Karpas-422 (cell line): ENCODE results near the gene FLYWCH2. TPM values are rescaled to one million over a fixed set of nuclear protein-coding genes. Genes with fewer than 3 reads are reported as not detected.
"Not testable (repeated sequence)": the region's sequence is repeated elsewhere in the genome, so short reads cannot be mapped to it uniquely, and the experiment has no call there.

ENCODE experiments used
- DNase-seq: peaks from one replicate; pipeline ENCODE4 v3.0.0-alpha.2; 2015
- H2AFZ ChIP-seq: fragments of 200-600 bp; sonication (generic); 2 replicates; pipeline ENCODE4 v1.6.1; 2014; ENCODE audit warnings: antibody characterized with exemption, low read length, mixed read lengths
- H3K27ac ChIP-seq: fragments of 200-600 bp; sonication (generic); 2 replicates; pipeline ENCODE4 v1.5.1; 2014; ENCODE audit warnings: mild to moderate bottlenecking, low read length, moderate library complexity
- H3K27me3 ChIP-seq: fragments of 200-600 bp; sonication (generic); 2 replicates; pipeline ENCODE4 v1.6.1; 2014; ENCODE audit warnings: low read length, mixed read lengths
- H3K36me3 ChIP-seq: fragments of 200-600 bp; sonication (generic); 2 replicates; pipeline ENCODE4 v1.6.1; 2014; ENCODE audit warnings: low read length, mixed read lengths; ENCODE audit not compliant: insufficient read depth
- H3K4me1 ChIP-seq: fragments of 200-600 bp; sonication (generic); 2 replicates; pipeline ENCODE4 v1.6.1; 2014; ENCODE audit warnings: mild to moderate bottlenecking, low read length, mixed read lengths
- H3K4me2 ChIP-seq: fragments of 200-600 bp; sonication (generic); 2 replicates; pipeline ENCODE4 v1.6.1; 2014; ENCODE audit warnings: low read length, low read depth, mild to moderate bottlenecking; ENCODE audit not compliant: poor library complexity, severe bottlenecking
- H3K4me3 ChIP-seq: fragments of 200-600 bp; sonication (generic); 2 replicates; pipeline ENCODE4 v1.5.1; 2014; ENCODE audit warnings: mild to moderate bottlenecking, antibody characterized with exemption, low read length, mixed read lengths
- H3K79me2 ChIP-seq: fragments of 200-600 bp; sonication (generic); 2 replicates; pipeline ENCODE4 v1.6.1; 2014; ENCODE audit warnings: mild to moderate bottlenecking, low read length, mixed read lengths
- H3K9ac ChIP-seq: fragments of 200-600 bp; sonication (generic); 2 replicates; pipeline ENCODE4 v1.6.0; 2014; ENCODE audit warnings: low read length
- H3K9me2 ChIP-seq: fragments of 200-600 bp; sonication (generic), shearing (Covaris generic); replicated peaks from 2 replicates; pipeline ENCODE4 v1.6.0; 2014; ENCODE audit warnings: mild to moderate bottlenecking, low read length, moderate library complexity; ENCODE audit not compliant: insufficient read depth
- H3K9me3 ChIP-seq: fragments of 300-700, 200-600 bp; sonication (generic); 2 replicates; pipeline ENCODE4 v1.6.1; 2014; ENCODE audit warnings: low read length, mixed read lengths
- H4K20me1 ChIP-seq: fragments of 200-600 bp; sonication (generic); 2 replicates; pipeline ENCODE4 v1.6.1; 2014; ENCODE audit warnings: mild to moderate bottlenecking, antibody characterized with exemption, low read length, low read depth; ENCODE audit not compliant: insufficient read depth
- total RNA-seq: library from RNA; depleted of rRNA; stranded (reverse); fragments of >200 nt; shearing (Covaris generic); gene quantifications from 2 replicates; pipeline ENCODE4 v1.2.3, GENCODE V29; 2014; ENCODE audit warnings: low replicate concordance

The FLYWCH2 gene
- total RNA-seq, 1 experiment from 2014 or later: 63.5 TPM

GRCh38 chr16:2902337-2903130, 19.5 kb downstream of the FLYWCH2 start:
- H3K36me3 ChIP-seq: no peaks in the 10 kb centered on the region
- H3K27me3 ChIP-seq: no peaks in the 10 kb centered on the region
- H4K20me1 ChIP-seq: no peaks in the 10 kb centered on the region
- no peak overlapping the region for H3K4me2 ChIP-seq
- no peak overlapping the region for H3K9ac ChIP-seq
- H3K9me2 ChIP-seq: no peaks in the 10 kb centered on the region
- H3K79me2 ChIP-seq: no peaks in the 10 kb centered on the region
- H3K4me1 ChIP-seq: peaks cover 18% of the 10 kb centered on the region
- H3K4me3 ChIP-seq: no peak overlapping the region
- H2AFZ ChIP-seq: no peak overlapping the region
- no peaks in the 10 kb centered on the region for H3K9me3 ChIP-seq
- DNase-seq: peak; percentile 39
- H3K27ac ChIP-seq: no peak overlapping the region

GRCh38 chr16:2904100-2904921, 21.3 kb downstream of the FLYWCH2 start:
- Histone ChIP-seq H3K27ac (peak overlapping the region; percentile 77), H3K36me3 (no peaks in the 10 kb centered on the region), H2AFZ (peak overlapping the region; percentile 91; the same call in 1 of the 2 replicates), H3K4me1 (peaks cover 14% of the 10 kb centered on the region), H3K9me3 (no peaks in the 10 kb centered on the region), H4K20me1 (no peaks in the 10 kb centered on the region), H3K9ac (peak overlapping the region; percentile 91), H3K4me3 (peak overlapping the region; percentile 76), H3K79me2 (no peaks in the 10 kb centered on the region), H3K9me2 (no peaks in the 10 kb centered on the region), H3K4me2 (peak overlapping the region; percentile 90), H3K27me3 (no peaks in the 10 kb centered on the region)
- peak; percentile 94 for DNase-seq

- H3K27me3 ChIP-seq: no peaks in the 10 kb centered on the region
- H3K9me3 ChIP-seq: no peaks in the 10 kb centered on the region
- H3K36me3 ChIP-seq: no peaks in the 10 kb centered on the region
- H3K4me1 ChIP-seq: peaks cover 14% of the 10 kb centered on the region
- H2AFZ ChIP-seq: no peak overlapping the region
- H3K27ac ChIP-seq: peak overlapping the region; percentile 77
- H3K9me2 ChIP-seq: no peaks in the 10 kb centered on the region
- peak overlapping the region; percentile 91 for H3K9ac ChIP-seq
- H3K4me3 ChIP-seq: peak overlapping the region; percentile 76
- no peaks in the 10 kb centered on the region for H4K20me1 ChIP-seq
- DNase-seq: no peak
- no peaks in the 10 kb centered on the region for H3K79me2 ChIP-seq
- peak overlapping the region; percentile 90 for H3K4me2 ChIP-seq
These were observed 21.9 kb downstream of the FLYWCH2 start for GRCh38 chr16:2904922-2905240.

GRCh38 chr16:2905241-2905987, 22.4 kb downstream of the FLYWCH2 start:
- no peaks in the 10 kb centered on the region for H3K27me3 ChIP-seq
- peak overlapping the region; percentile 77 for H3K27ac ChIP-seq
- peaks cover 17% of the 10 kb centered on the region for H3K4me1 ChIP-seq
- no peak overlapping the region for H2AFZ ChIP-seq
- H3K36me3 ChIP-seq: no peaks in the 10 kb centered on the region
- H3K9me2 ChIP-seq: no peaks in the 10 kb centered on the region
- peak overlapping the region; percentile 76 for H3K4me3 ChIP-seq
- no peaks in the 10 kb centered on the region for H3K9me3 ChIP-seq
- no peaks in the 10 kb centered on the region for H3K79me2 ChIP-seq
- DNase-seq: peak; percentile 100
- no peaks in the 10 kb centered on the region for H4K20me1 ChIP-seq
- peak overlapping the region; percentile 91 for H3K9ac ChIP-seq
- H3K4me2 ChIP-seq: peak overlapping the region; percentile 90

GRCh38 chr16:2905988-2906387, 23.0 kb downstream of the FLYWCH2 start:
- H3K4me3 ChIP-seq: peak overlapping the region; percentile 30; the same call in 1 of the 2 replicates
- H3K27ac ChIP-seq: no peak overlapping the region
- no peak overlapping the region for H2AFZ ChIP-seq

GRCh38 chr16:2907084-2907753, 24.2 kb downstream of the FLYWCH2 start:
- not testable (repeated sequence) for H3K9ac ChIP-seq, H3K36me3 ChIP-seq, H3K27ac ChIP-seq, H3K9me2 ChIP-seq, H3K79me2 ChIP-seq, H2AFZ ChIP-seq, H3K9me3 ChIP-seq, H3K27me3 ChIP-seq, H3K4me3 ChIP-seq, H4K20me1 ChIP-seq
- H3K4me1 ChIP-seq: peaks cover 28% of the 10 kb centered on the region
- peak overlapping the region; percentile 42 for H3K4me2 ChIP-seq
- DNase-seq: peak; percentile 76

More at GRCh38 chr16:2905988-2906387, 23.0 kb downstream of the FLYWCH2 start:
- Histone ChIP-seq H3K36me3 (no peaks in the 10 kb centered on the region), H3K79me2 (no peaks in the 10 kb centered on the region), H3K9me2 (no peaks in the 10 kb centered on the region), H3K27me3 (no peaks in the 10 kb centered on the region), H3K9ac (no peak overlapping the region), H3K4me2 (peak overlapping the region; percentile 56), H4K20me1 (no peaks in the 10 kb centered on the region), H3K9me3 (no peaks in the 10 kb centered on the region), H3K4me1 (peaks cover 23% of the 10 kb centered on the region)
- no peak for DNase-seq

GRCh38 chr16:2910441-2910969, 27.5 kb downstream of the FLYWCH2 start:
- Histone ChIP-seq H2AFZ (no peak overlapping the region), H4K20me1 (no peaks in the 10 kb centered on the region), H3K9me2 (no peaks in the 10 kb centered on the region), H3K4me3 (no peak overlapping the region), H3K36me3 (0 out of 2 replicates have a peak, but pooled peaks cover 3% of the 10 kb centered on the region), H3K4me1 (peaks cover 33% of the 10 kb centered on the region), H3K9ac (no peak overlapping the region), H3K79me2 (peaks cover 15% of the 10 kb centered on the region), H3K27ac (no peak overlapping the region), H3K27me3 (no peaks in the 10 kb centered on the region), H3K4me2 (peak overlapping the region; percentile 20), H3K9me3 (no peaks in the 10 kb centered on the region)
- DNase-seq: no peak
